ENCODE results near the gene LATS2.
"Not testable (repeated sequence)": the region's sequence is repeated elsewhere in the genome, so short reads cannot be mapped to it uniquely, and the experiment has no call there.

LATS2 gene

DNA sequence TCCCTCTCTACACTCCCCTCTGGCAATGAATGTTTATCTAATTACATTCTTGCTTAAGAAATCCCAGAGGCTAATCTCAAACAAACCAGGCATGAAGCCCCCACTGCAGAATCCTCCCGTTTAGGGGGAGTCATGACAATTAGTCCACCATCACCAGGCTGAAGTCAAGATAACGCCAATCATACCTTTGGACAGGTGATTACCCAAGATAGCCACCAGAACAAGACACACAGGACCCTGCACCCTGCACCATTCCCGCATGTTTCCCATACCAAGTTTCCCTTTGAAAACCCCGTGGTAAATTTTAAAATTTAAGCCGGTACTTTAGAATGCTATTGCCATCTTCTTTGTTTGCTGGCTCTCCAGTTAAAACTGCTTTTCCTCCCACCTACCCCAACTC, 94.0 kb downstream of the LATS2 start:
- no peak for DNase-seq (ENCODE audit: low read depth, low spot score)

- DNase-seq (ENCODE audit: low read depth, low spot score) = no peak
Observed at GRCh38 chr13:20964904-20965303, 96.5 kb downstream of the LATS2 start.

- not testable (repeated sequence) for DNase-seq (ENCODE audit: low read depth, low spot score)
Observed at GRCh38 chr13:20961663-20962062, 99.7 kb downstream of the LATS2 start.

DNA sequence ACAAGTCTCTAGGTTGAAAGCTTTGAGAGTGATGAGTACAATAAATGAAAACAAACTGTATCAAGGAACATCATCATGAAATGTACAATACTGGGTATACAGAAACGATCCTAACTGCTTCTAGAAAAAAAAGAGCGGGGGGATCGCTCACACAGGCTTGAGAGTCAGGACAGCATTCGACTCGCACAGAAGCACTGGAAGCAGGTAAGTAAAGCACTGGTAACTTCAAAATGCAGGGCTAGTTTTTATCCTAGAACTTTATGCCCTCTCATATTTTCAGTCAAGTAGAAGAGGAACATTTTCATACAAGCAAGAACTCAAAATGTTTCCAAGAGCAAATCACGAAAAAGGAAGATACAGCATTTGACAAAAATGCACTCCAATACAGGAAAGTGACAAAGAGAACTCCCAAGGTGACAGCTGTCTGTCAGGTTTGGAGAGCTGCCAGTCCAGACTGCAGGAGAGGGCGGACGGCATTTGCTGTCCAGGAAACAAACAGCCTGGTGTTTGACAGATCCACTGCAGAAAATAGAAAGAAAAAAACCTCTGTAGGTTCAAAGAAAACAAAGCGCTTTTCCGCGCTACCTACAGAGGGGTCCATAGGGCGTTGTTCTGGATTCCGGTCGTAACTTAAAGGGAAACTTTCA, 100.6 kb downstream of the LATS2 start:
- DNase-seq (ENCODE audit: low read depth, low spot score) = no peak

GRCh38 chr13:20957049-20957620, 104.3 kb downstream of the LATS2 start:
- DNase-seq (ENCODE audit: low read depth, low spot score) = not testable (repeated sequence)

- DNase-seq (ENCODE audit: low read depth, low spot score) = no peak
Observed at GRCh38 chr13:20955496-20955895, 105.9 kb downstream of the LATS2 start.

DNA sequence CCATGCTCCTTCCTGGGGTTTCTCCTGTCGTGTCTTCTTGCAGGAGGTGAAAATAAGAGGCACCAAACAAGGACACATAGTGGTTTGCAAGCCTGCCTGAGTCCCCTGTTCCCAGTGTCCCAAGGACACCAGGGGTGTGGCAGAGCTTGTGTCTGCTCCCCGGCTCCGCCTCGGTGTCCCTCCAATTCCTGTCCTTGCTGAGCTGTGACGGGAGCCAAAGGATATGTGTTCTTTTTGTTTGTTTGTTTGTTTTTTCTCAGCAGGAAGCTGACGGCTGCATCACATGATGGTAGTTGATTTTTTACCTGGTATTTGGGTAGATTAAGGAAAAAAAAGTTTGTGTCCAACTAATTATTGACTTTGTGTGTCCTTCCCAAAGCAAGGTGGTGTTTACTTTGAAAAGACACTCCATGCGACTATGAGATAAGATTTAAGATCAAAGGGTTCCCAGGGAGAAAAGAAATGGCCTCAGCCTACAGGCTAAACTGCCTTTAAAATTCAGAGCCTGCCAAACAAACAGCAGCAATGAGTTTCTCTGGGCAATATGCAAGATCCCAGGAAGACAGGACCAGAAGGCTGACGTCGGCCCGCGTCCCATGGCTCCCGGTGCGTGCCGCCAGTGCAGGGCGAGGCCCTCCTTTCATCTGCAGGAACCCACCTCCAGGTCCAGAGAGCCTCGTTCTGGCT, 108.0 kb downstream of the LATS2 start:
- no peak for DNase-seq (ENCODE audit: low read depth, low spot score)

DNA sequence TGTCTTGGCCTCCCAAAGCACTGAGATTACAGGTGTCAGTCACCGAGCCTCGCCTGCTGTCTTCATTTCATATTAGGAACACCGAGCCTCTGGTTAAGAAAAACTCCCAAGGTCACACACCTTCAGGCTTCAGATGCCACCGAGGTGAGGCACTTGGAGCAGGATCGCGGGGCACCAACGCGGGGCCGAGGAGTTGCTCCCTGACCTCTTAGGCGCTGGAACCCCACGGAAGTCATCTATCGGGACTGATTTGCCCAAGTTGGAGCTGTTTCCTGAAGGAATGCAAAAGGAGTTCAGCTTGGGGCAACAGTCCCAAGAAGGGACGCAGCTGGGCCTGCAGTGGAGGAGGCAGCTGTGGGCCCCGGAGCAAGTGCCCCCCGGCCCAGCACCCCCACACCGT, 108.5 kb downstream of the LATS2 start:
- DNase-seq (ENCODE audit: low read depth, low spot score) = no peak

DNA sequence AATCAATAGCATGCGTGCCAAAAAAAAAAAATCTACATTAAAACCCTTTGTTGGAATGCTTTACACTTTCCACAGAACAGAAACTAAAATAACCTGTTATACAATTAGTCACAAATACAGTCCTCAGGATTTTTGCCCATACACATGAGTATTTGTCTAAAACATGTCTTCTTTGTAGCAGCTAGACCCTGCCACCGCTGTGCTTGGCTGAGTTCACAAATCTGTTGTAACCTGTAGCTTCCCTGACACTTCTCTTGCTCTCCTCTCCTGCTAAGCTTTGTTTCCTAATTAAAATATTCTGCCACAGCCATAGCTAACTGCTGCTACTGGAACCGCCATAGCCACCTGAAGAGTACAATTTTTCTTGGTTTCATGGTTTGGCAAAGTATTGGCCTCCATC, 113.4 kb downstream of the LATS2 start:
- not testable (repeated sequence) for DNase-seq (ENCODE audit: low read depth, low spot score)

DNA sequence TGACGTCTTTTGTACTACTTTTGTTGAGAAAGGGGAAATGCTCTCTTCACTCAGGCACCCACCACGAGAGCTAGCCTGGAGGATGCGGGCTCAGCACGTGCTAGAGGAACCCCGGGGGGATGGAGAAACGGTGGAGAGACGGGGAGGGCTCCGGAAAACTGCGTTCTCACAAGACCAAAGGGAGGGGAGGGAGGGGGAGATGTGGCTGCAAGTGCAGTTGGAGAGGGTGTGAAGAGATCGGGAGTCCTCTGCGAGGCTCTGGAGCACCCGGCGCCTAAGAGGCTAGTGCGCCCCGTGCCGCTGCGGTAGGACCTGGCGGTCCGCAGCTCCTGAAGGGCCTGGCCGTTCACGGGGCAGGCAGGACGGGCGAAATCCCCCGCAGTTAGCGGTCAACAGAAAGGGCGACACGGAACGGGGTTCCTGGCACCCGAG, 115.4 kb downstream of the LATS2 start:
- no peak for DNase-seq (ENCODE audit: low read depth, low spot score)

- no peak for DNase-seq (ENCODE audit: low read depth, low spot score)
Observed at GRCh38 chr13:20942938-20943559, 118.3 kb downstream of the LATS2 start.

- DNase-seq (ENCODE audit: low read depth, low spot score) = not testable (repeated sequence)
Observed at GRCh38 chr13:20940511-20940910, 120.9 kb downstream of the LATS2 start.

DNA sequence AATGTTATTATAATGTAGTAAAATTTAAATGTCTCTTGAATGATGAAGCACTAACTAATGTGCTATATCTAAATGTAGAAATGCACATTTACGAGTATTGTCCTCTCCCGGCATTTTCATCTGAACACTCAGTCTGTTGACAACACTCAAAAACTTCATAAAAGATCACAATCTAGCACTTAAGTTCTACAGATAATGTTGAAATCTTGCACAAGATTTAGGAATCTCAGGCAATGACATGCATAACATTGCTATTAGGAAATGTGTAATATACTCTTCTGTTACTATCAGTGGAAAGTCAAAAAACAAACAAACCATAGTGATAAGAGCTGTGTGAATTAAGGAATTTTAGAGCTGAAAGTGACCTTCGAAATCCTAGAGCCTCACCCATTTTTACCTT, 121.3 kb downstream of the LATS2 start:
- DNase-seq (ENCODE audit: low read depth, low spot score) = no peak

GRCh38 chr13:20939662-20940061, 121.7 kb downstream of the LATS2 start:
- DNase-seq (ENCODE audit: low read depth, low spot score) = no peak

DNA sequence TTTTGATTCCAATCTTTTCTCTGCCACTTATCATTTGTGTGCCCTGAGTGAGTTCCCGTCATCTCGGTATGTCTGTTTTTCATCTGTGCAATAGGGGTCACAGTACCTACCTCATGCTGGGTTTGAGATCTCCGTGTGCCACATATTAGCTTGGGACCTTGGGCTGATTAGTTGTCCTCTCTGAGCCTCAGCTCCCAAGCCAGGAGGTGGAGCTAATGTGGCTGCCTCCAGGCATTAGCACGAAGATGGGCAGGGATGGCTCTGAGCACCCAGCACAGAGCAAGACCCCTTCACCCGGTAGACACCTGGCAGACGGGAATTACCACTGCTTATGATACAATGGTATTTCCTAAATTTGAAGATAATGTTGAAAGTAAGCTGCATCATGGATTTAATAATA, 123.1 kb downstream of the LATS2 start:
- DNase-seq (ENCODE audit: low read depth, low spot score) = no peak

DNA sequence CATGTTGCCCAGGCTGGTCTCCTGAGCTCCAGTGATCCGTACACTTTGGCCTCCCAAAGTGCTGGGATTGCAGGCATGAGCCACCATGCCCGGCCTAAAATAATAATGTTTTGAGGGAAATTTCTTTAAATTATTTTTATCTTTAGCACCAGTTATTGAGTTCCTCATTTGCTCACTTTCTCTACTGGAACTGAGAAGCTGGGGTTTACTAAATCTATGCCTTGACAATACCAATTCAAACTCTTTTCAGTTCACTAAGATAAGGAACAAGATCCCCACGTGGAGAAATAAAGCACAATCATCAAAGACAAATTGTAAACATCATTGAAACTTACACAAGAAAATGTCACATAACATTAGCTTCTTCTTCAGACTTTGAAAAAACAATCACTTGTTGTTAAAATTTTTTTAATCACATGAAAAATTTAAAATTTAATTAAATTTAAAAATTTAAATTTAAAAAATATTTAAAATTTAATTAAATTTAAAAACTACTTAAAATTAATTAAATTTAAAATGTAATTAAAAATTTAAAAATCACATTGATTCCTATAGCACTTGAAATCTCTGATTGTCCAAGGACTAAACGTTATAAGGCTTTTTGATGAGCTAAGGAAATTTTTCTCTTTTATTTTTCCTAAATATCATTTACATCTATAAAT, 133.7 kb downstream of the LATS2 start:
- DNase-seq (ENCODE audit: low read depth, low spot score) = no peak

GRCh38 chr13:20925395-20925790, 136.0 kb downstream of the LATS2 start:
- DNase-seq (ENCODE audit: low read depth, low spot score) = not testable (repeated sequence)

DNA sequence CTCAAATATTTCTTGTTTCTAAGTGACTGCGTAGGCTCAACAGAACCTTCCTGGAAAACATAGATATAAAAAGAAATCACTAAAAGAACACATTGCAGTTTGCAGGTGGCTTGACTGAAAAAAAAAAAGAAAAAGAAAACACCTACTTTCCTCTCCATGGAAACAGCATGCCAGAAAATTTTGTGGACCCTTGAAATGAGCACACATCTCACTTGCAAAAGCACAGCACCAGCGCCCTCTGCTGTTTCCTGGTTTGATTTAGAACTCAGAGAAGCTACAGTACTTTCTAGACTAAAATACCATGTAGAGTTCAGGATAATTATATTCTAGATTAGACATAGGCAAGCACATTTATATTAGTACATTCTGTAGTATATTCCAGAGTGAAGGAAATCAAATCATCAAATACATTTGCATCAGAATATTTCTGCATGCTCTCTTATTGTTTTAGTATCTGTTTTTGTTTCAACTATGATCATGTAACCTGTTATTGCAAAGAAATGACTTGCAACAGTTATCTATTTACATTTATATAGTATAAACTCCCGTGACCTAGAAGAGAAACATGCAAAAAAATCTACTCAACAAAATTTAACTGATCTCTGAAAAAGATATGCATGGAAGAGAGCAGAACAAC, 136.5 kb downstream of the LATS2 start:
- no peak for DNase-seq (ENCODE audit: low read depth, low spot score)

DNA sequence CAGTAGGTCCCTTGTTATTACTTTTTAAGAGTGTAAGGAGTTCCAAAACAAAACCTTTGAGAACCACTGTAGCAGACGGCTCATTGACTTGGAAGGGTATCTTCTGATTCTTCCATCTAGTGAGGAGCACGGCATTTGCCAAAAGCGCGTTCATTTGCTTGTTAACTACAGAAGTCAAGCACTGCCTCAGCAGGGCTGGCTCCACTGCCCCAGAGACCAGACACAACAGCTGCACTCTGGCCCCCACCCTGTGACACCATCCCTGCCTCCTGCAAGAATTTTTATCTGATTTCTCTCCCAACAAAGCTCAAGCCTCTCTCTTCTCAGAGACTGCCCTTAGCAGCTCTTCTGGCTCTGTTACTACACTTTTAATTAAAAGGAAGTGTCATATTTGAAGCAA, 138.1 kb downstream of the LATS2 start:
- DNase-seq (ENCODE audit: low read depth, low spot score) = no peak
